ENCODE results near the gene POMT1.

Gene POMT1

DNA sequence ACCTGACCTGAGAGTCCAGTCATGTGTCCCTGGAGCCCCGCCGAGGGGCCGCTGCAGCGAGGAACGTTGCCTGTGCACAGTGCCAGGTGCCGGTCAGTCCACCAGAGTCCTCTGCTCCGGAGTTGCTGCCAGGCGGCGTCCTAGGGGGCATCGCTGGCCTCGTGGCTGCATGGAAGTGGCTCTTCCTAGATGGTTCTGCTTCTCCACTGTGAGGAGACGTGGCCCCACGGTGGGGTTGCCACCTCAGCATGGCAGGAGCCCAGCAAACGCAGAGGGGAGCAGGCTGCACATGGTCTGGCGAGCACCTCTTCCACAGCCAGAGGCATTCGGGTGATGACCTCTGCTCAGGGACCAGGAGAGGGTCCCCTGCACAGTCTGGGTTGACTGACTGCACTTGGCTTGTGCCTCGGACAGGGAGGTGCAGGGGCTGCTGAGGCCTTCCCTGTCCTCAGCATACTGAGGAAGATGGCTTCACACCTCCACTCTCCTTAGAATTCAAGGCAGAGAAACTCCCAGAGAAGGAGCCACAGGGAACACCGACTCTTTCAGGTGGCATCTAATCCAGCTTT, 25.9 kb upstream of the POMT1 start:
- DNase-seq: no peak

DNA sequence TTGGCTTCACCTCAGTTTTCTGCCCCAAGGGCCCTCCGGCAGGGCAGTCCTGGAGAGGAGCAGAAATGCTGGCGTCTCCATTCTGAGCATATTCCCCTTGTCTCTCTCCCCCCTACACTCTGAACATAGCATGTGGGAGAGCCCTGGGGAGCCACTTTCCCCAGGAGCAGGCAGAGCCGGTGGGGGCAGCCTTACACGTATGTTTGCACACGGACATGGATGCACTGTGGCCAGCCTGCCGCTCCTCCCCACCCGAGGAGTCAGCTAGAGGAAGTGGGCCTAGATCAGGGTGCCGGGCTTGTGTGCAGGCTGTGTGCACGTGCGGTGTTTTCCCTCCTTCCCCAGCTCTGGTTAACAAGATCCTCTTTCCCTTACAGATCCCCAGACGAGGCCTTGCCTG, 25.4 kb upstream of the POMT1 start:
- no peak for DNase-seq

DNA sequence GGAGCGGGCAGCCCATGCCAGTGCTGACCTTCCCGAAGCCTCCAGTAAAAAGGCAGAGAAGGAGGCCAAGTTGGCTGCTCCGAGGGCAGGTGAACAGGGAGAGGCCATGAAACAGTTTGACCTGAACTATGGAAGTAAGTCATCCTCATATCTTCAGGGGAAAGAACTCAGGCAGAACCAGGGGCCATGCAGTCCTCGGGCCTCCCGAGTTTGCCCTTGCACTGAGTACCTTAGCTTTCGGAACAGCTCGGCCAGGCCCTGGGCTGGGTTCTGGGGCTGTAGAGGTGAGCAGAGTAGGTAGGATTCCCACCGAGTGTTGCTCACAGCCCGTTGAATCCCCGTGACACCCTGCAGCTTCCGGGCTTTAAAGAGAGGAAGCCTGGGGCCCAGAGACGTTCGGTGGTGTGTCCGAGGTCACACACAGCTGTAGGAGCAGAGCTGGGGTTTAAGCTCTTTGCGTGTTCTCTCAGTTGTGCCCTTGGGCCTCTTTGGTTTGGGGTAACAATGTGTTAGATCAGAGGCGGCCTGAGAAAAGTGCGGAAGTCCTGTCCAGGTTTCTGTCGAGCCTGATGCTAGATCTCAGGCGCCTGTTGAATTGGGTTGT, 24.8 kb upstream of the POMT1 start:
- DNase-seq: no peak

- peak; percentile 63 for DNase-seq
Measured at GRCh38 chr9:131478421-131478868, 24.3 kb upstream of the POMT1 start.

GRCh38 chr9:131478911-131479310, 23.8 kb upstream of the POMT1 start:
- DNase-seq: no peak

DNA sequence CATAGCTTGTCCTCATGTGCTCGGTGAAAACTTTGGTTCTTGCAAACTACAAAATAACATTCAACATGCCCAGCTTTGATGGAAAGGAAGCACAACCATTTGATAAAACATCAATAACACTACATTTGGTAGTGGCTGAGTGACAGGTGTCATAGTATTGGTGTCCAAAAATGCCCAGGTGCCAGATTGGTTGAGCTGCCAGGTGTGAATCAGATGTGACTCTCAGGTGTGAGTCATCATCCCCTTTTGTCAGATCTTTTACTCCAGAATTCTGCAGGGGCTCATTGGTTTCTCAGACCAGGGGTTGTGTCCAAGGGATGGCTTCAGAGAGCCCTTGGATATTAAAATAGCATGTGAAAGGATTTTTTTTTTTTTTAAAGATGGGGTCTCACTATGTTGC, 22.5 kb upstream of the POMT1 start:
- DNase-seq: no peak

- DNase-seq: no peak
Measured at GRCh38 chr9:131481441-131482342, 21.0 kb upstream of the POMT1 start.

- DNase-seq: no peak
Measured at GRCh38 chr9:131482343-131483006, 20.2 kb upstream of the POMT1 start.

DNA sequence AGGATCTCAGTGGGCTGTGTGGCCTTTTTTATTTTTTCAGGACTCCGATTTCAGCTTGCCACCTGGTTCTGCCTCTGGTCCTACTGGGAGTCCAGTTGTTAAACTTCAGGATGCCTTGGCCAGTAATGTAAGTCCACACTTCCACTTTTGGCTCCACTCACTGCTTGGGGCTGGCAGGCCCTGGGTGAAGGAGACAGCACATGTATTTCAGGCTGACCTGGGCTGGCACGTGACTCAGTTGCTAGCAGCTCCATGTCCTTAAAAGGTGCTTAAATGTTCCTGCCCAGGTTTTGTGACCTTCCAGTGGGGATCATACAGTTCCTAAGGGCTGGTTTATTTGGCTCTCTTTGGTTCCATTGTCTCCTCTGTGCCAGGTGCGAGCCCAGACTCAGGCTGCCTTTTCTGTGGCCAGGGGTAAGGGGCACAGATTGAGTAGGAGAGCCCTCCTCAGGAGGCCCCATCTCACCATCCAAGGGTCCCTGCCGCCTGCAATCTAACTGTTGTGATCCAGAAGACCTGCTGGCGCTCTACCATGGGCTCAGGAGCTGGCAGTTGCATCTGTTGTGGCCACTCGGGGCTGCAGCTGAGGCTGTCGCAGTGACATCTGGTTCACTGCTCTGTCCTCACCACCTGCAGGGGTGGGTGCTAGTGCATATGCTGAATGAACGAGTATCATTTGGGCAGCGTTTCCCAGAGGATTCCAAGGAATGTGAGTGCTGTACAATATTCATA, 19.2 kb upstream of the POMT1 start:
- no peak for DNase-seq

DNA sequence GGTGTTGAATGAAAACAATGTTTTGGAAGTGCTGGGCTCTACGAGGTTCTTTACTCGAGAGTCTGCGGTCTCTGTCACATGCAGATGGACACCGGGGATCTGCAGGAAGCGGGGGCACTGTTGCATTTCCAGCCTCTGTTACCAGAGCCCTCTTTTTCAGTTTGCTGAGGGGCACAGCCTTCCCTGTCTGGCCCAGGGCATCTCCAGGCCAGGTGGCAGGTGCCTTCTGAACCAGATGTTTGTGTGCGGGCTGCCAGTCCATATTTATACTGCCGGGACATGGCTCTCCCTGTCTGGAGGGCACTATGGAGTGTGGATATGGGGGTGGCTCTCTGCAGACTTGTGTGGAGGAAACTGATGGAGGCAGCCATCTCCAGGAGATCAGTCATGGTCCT, 18.7 kb upstream of the POMT1 start:
- DNase-seq: no peak

- no peak for DNase-seq
Measured at GRCh38 chr9:131484560-131485185, 18.0 kb upstream of the POMT1 start.

DNA sequence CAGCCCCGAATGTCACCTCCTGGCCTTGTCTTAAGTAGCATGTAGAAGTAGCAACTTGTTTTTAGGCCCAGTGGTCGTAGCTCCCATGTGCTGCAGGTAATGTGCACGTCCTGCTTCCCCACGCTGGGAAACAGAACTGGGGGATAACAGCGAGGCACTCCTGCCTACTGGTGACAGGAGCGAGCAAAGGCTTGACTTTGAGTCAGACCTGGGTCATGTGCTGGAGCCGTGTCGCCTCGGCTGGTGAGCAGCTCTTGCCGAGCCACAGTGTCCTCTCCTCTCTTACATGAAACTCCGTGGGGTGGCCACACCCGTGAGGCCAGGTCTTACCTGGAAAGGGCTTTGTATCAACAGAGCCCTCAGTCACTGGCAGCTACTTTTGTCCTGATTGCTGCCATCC, 17.5 kb upstream of the POMT1 start:
- DNase-seq: no peak

DNA sequence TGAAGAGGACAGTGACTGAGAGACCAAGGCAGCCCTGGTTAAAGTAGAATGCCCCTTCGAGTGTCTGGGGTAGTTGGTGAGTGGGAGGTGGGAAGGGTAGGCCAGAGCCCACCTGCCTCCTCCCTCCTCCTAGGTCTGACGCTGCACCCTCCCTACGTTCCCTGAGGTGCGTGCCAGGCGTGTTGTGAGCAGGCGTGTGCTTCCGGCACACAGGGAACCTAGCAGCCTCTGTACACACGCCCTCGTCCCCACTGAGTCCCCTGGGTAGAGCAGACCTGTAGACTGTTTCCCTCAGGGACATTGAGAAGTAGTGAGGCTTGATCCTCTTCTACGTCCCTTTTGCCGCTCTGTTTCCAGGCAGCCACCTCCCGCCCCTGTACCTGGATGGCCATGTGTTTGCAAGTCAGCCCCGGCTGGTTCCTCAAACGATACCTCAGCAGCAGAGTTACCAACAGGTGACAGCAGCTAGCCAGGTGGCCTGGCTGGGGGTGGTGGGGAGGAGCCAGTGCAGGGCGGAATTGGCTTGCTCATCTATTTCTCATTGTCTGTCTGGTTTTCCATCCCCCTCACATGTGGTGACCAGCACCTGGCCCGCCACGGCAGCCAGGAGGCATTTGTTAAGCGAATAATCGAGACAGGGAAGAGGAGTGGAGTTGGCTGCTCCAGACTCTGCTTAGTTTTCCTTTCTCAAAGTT, 16.8 kb upstream of the POMT1 start:
- peak; percentile 52 for DNase-seq

- no peak for DNase-seq
Measured at GRCh38 chr9:131487001-131487400, 15.7 kb upstream of the POMT1 start.

DNA sequence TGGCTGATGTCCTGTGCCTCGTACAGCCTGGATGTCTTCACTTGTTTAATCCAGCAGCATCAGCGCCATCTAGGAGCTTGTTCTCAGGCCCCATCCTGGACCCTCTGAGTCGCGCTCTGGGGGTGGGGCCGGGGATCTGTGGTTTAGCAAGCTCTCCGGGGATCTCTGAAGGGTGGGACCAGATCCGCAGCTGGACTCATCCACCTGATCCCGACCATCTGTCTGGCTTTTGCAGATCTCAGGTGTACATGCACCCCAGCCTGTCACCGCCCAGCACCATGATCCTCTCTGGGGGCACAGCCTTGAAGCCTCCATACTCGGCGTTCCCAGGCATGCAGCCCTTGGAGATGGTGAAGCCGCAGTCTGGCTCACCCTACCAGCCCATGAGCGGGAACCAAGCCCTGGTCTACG, 15.1 kb upstream of the POMT1 start:
- no peak for DNase-seq

GRCh38 chr9:131490514-131490913, 12.2 kb upstream of the POMT1 start:
- no peak for DNase-seq

GRCh38 chr9:131491001-131491710, 11.6 kb upstream of the POMT1 start:
- DNase-seq: no peak

DNA sequence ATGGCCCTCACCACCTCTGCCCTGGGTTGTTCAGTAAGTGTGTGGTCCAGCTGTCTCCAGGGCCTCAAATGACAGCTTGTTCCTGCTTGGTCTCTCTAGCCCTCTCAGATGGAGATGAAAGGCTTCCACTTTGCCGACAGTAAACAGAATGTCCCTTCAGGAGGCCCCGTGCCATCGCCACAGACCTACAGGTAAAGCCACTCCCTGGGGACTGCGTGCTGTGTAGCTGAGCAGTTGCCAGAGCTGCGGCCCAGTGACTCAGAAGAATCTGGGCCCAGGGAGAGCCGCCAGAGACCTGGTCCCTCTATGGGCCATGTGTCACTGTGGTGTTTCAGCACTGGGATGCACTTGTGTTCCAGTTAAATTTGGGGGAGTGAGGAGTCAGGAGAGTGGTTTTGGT, 10.6 kb upstream of the POMT1 start:
- DNase-seq: no peak

- no peak for DNase-seq
Measured at GRCh38 chr9:131494296-131494870, 8.3 kb upstream of the POMT1 start.

DNA sequence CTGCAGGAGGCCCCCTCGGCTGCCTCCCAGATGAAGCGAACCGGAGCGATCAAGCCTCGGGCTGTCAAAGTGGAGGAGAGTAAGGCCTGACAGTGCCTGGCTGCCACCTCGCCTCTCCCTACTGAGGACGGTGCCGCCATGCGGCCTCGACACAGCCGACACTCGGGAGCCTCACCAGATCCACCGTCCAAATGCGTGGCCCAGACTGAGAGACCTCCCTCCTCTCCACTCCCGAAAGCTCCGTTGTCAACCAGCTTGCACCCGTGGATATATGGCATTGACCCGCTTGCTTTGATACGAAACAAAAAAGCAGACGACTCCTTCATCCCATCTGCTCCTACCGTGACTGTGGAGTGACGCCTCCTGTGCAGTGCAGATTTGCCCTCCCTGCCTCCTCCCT, 6.9 kb upstream of the POMT1 start:
- DNase-seq: no peak

Measured in NCI-H510A (cell line).